HG03280 (cell line): ENCODE data around the gene ASPSCR1.
"Not testable (repeated sequence)": the region's sequence is repeated elsewhere in the genome, so short reads cannot be mapped to it uniquely, and the experiment has no call there.

Experiments used
- ATAC-seq: cut with Tn5 transposase; IDR thresholded peaks from one replicate; pipeline ENCODE4 v1.9.1; 2021; ENCODE audit warnings: mild to moderate bottlenecking, moderate library complexity; ENCODE audit not compliant: unreplicated experiment

Gene ASPSCR1

DNA sequence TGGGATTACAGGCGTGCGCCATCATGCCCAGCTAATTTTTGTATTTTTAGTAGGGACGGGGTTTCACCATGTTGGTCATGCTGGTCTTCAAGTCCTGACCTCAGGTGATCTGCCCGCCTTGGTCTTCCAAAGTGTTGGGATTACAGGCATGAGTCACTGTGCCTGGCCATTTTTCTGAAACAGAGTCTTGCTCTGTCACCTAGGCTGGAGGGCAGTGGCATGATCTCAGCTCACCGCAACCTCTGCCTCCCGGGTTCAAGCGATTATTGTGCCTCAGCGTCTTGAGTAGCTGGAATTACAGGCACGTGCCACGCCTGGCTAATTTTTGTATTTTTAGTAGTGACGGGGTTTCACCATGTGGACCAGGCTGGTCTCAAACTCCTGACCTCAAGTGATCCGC lies 4.1 kb downstream of the ASPSCR1 start:
- not testable (repeated sequence) for ATAC-seq

DNA sequence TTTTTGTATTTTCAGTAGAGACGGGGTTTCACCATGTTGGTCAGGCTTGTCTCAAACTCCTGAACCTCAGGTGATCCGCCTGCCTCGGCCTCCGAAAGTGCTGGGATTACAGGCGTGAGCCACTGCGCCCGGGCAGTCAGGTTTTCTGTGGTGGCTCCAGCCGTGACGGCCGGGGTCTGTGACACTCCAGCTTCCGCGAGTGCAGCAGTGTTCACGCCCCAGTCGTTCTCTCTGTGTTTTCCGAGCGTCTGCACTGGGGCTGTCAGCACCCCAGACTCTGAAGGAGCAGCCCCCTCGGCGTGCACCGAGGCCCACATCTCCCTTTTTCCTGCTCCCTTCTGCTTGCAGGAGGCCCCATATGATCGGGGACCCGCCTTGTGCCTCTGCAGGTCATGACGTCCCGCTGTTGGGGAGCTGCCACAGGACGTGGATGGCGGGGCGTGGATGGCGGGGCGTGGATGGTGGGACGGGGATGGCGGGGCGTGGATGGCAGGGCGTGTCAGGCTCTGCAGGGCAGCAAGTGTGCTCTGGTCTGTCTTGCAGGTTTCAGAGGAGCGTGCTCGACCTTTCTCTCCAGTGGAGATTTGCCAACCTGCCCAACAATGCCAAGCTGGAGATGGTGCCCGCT lies 5.7 kb downstream of the ASPSCR1 start:
- ATAC-seq: no peak

DNA sequence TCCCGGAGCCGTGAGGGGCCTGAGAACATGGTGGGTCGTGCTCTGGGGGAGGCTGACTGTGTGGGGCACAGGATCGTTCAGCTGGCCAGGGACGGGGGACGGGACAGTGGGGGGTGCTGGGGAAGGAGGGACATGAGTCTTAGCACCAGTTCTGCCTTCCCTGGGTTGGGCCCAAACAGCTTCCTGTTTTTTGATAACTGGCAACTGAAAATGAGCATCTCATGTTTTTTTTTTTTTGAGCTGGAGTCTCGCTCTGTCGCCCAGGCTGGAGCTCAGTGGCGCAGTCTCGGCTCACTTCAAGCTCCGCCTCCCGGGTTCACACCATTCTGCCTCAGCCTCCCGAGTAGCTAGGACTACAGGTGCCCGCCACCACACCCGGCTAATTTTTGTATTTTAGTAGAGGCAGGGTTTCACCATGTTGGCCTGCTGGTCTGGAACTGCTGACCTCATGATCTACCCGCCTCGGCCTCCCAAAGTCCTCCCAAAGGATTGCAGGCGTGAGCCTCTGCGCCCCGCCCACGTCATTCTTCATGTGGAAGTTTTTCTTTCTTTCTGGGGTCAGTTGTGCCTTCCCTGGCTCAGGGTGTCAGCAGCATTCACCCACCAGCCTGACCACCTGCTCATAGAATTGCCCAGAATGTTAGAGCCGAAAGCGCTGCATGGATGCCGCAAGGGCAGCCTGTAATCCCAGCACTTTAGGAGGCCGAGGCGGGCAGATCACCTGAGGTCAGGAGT lies 6.4 kb downstream of the ASPSCR1 start:
- no peak for ATAC-seq

DNA sequence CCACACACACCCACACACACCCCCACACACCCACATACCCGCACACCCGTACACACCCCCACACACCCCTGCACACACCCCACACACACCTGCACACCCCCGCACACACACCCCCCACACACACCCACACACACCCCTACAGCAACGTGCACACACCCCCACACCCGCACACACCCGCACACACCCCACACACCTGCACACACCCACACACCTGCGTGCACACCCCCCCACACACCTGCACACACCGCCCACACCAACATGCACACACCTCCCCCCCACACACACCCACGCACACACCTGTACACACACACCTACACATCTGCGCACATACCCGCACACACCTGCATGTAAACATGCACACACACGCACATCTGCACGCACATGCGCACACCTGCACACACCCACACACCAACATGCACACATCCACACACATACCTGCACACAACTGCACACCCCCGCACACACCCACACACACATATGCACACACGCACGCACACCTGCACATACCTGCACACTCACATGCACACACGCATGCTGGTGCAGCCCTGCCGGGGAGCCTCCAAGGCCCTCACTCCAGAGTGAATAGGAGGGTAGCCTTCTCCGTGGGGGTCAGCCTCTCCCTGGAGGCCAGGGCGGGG lies 7.5 kb downstream of the ASPSCR1 start:
- no peak for ATAC-seq

DNA sequence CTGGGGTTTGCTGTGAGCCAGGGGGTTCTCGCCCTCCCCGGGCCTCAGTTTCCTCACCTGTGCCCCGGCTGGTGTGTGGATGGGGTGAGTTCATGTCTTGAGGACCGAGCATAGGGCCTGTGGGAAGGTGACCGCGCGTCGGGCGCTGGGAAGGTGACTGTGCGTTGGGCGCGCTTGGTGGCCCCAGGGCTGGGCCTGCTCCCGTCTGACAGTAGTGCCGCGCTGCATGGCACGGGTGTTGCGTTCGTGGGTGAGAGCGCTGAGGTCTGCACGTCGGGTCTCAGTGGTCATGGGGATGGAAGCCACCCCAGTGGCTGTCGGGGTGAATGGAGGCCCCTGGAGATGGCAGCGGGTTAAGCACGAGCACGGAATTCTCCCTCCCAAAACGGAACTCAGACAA lies 9.2 kb downstream of the ASPSCR1 start:
- ATAC-seq: no peak

DNA sequence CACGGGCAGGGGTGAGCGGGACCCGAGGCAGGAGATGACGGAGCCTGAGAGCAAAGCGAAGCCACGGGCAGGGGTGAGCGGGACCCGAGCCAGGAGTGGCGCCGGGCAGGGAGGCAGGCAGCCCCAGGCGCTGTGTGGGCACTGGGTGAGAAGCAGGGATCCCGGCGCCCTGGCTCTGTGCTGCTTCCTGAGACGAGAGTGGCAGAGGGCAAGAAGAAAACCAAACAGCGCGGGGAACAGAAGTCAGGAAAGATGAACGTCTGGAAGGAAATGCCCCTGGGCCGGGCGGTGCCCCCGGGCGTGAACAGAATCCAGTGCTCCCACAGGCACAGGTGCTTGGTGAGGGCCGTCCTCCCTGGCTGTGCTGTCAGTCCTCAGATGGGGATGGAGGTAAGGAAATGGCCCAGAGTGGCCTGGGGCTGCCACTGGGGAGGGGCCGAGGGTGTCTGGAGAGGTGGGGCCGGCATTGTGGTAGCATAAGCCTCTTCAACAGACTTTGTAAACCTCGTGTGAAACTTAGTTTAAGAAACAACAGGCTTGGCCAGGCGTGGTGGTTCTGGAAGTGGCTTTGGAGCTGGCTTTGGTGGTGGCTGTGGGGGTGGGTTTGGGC lies 9.8 kb downstream of the ASPSCR1 start:
- no peak for ATAC-seq

DNA sequence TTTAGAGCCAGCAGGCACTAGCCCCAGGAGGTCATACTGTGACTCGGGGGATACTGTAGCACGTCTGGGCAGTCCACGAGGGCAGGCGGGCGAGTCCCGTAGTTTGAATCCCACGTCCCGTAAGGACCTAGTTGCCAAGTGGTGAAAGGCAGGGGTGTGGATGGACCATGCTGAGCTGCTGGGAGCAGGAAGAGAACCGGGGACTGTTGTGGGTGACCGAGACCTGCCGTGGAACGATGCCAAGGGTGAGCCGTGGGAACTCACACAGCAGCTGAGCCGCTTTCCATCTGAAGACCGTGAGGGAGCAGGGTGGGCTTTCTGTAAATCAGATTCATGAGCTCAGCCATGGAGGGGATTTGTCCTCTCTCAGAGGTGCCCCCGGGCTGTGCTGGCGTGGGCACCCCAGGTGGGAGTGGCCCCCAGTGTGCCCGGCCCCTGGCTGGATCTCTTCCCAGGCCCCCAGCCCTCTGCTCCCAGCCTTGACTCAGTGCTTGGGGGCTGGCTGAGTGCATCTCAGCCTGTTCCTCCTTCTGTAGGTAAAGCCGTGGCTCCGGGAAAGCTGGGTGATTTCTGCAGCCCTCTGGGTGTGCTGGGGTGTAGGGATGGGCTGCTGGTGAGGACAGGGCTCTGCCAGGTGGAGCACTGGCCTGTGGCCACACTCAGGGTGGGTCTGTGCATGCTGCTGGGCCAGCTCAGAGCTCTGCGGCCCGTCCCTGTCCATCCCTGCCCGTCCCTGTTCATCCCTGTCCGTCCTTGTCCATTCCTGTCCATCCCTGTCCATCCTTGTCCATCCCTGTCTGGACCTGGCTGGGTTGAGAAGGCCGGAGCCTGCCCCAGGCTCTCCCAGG lies 13.6 kb downstream of the ASPSCR1 start:
- no peak for ATAC-seq

DNA sequence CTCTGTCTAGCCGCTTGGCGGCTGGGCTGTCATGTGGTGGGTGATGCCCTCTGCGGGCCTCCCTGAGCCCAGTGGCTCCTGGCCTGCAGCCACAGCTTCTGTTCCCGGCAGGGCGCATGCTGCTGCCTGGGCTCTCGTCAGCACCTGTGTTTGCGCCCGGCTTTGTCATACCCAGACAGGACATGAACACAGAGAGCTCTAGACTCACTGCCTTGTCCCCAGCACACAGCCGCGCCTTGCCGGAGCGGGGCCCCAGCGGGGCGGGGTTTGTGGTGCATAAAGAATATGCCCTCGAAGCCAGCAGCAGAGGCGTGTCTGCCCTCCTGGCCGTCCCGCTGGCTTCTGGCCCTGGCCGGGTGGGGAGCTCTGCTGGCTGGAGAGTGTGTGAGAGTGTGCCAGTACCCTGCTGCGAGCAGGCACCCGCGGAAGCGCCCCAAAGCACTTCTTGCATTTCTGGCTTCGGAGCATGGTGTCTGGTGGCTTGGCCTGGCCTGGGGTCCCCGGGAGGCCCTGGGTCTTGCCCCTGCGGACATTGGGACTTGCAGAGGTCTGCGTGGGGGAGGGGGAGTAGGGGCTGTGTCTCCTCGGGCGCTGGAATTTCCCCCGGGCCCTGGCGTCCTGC lies 14.4 kb downstream of the ASPSCR1 start:
- no peak for ATAC-seq

DNA sequence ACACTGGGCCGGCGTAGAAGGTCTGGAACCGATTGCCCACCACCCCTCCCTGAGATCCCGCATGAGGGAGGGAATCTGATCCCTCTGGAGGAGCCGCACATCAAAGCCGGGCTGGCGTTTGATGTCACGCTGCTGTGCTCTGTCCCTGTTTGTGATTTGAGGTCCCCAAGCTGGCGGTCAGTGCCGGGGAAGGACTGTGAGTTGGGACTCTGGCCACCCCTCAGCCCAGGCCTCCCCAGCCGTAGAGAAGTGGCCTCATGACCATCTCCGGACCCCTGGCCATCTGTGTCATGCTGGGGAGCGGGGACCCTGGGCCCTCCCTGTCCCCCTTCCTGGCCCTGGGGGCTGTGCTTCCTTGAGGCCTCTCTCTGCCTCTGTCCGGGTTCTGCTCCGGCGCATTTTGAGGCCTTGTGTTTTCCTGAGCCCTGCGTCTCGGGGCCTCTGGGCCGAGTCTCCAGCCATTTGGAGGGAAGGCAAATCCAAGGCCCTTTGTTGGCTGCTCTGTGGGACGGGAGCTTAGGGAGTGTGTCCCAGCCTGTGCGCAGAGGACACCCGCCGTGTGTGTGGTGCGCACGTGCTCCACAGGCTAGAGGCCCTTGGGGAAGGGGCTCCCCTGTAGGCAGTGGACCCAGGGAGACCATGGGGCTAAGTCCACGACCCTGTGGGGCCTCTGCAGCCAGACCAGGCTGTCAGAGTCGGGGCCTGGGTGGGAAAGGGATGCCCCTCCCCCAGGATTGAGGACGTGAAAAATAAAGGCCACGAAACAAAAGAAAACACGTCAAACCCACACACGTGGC lies 15.1 kb downstream of the ASPSCR1 start:
- ATAC-seq: no peak

DNA sequence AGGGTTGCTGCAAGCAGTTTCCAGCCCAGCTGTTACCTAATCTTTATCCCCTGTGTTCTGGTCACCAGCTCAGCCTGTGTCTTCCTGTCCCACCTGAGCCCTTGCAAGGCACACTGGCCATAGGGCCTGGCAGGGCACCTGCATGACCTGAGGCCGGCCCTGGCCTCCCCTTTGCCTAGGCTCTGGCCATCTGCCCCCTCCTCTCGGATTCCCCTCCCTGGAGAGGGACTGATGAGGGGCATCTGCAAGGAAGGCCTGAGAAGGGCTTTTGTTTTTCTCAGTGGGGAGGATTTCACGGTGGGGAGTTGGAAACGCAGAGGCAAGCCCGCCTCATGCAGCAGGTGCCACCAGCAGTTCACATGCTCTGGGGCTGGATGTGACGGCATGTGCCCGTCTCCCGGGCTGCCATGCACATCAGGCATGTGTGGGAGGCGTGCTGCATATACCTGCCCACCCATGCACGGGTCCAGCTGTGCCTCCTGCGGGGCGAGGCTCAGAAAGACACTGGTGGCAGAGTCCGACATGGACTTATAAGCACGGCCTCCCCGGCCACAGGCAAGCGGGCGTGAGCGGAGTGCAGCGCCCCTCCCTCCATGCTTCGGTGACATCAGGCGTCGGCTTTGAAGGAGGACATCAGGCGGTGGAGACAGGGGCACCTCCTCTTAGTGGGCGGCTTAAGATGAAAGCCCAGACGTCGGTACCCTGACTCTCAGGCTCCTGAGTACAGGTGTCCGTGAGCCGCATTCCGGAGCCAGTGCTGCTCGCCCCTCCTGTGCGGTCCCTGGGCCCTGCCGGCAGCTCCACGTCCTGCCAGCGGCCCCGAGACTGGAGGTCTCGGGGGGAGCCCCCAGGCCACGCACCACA lies 16.5 kb downstream of the ASPSCR1 start:
- ATAC-seq: no peak

DNA sequence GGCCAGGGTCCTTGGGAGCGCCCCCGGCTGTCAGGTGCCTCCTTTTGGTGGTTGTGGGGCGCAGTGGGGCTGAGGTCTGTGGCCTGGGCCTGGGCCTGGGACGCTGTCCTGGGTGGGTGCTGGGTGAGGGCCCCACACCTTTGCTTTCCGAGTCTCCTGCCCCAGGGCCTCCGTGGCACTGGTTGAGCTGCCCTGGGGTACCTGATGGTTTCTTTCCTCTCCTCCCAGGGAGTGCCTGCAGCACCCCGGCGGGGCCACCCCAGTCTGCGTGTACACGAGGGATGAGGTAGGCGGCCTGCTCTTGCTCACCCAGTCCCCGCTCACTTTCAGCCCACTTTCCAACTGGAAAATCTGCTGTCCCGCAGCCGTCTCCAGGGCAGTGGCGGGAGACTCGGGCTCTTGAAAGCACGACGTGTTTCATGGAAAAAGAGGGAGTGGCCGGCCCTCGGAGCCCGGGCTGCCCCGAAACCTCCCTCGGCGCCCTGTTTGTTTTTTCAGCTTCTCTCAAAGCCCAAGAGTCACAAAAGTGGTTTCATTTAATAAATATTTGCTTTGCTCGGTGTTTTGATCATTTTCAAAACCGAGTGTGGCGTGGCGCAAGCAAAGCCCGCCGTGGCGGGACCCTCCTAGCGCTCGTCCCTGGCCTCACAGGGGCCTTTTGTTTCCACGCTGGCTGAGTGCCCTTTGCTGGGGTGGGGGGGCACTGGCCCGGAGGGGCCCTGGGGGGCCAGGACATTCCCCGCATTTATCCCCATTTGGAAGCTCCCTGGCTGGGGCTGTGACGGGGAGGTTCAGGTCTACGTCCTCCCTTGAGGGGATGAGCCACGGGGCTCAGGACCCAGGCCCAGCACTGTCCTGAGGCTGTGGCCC lies 17.4 kb downstream of the ASPSCR1 start:
- no peak for ATAC-seq

DNA sequence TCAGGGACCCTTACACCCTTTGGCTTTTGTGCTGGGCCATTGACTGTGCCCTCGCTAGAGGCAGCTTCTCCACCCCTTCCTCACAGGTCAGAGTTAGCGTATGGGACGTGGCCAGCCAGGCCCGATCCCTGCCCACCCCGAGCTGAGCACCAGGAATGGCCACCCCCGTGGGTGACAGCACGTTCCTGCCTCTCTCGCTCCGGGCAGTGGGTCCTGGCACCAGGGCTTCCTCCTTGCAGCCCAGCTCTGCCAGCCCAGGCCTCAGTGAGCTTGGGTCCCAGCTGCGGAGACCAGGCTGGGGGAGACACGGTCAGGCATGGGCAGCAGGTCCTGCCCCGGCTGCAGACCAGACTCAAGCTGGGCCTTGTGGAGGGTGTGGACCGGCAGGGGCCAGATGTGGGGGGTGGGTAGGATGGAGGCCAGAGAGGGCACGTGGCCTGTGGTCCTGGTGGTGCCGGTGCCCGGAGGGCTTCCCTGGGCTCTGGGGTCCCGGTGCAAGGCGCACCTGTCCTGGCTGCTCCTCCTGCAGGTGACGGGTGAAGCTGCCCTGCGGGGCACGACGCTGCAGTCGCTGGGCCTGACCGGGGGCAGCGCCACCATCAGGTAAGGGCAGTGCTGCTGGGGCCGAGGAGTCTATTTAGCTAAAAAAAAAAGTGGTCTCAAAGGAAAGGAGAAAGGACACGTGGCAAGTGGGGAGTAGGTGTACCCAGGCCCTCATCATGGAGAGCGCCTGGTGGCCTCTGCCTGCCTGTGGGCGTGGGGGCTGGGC lies 18.2 kb downstream of the ASPSCR1 start:
- ATAC-seq: no peak

DNA sequence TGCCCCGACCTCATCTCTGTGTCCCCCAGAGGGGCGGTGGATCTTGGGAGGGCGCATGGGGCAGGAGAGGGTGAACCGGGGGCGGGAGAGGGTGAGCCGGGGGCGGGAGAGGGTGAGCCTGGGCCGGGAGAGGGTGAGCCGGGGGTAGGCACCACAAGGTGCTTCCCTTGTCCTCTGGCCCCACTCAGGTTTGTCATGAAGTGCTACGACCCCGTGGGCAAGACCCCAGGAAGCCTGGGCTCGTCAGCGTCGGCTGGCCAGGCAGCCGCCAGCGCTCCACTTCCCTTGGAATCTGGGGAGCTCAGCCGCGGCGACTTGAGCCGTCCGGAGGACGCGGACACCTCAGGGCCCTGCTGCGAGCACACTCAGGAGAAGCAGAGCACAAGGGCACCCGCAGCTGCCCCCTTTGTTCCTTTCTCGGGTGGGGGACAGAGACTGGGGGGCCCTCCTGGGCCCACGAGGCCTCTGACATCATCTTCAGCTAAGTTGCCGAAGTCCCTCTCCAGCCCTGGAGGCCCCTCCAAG lies 18.9 kb downstream of the ASPSCR1 start:
- no peak for ATAC-seq

DNA sequence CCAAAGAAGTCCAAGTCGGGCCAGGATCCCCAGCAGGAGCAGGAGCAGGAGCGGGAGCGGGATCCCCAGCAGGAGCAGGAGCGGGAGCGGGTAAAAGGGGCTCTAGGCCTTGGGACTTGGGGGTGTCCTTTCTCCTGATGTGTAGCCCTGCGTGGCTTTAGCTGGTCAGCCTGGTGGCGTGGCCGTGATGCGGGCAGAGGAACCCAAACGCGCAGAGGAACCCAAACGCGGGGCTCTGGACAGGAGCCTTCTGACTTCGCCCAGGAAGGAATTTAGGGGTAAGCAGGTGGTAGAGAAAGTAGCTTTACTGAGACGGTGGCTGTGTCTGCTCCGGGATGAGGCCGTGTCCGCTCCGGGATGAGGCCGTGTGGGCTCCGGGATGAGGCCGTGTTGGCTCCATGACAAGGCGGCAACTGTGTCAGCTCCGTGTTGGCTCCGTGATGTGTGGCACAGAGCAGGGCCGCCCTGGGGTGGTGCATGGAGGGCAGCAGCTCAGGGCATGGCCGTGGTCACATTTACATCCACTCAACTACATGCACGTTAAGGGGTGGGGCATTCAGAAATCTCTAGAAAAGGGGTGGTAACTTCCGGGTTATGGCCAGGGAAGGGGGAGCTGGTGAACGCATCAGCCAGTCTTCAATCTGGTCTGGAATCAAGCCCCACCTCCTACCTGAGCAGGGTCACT lies 19.5 kb downstream of the ASPSCR1 start:
- no peak for ATAC-seq

DNA sequence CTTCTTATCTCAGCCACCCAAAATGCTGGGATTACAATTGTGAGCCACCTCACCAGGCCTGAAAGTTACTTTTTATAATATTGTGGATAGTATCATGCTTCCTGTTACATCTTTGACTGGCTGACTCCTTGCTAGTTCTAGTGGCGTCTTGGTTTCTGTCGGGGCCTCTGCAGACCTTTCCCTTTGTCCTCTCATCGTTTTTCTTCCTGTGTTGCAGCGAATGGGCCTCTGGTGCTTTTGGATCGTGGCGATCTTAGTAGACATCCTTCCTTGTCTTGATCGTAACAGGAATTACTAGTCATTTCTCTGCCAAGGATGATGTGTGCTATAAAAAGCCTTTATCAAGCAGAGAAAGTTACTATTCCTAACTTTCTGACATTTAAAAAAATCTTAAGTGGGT lies 20.8 kb downstream of the ASPSCR1 start:
- no peak for ATAC-seq
